ENCODE results near the gene CMSS1.

- TF ChIP-seq CTCF (IDR thresholded peaks at IDR 0.05) (no peak), POLR2A (IDR thresholded peaks at IDR 0.05) (no peak)
Observed at GRCh38 chr3:100106094-100106493, 288.4 kb downstream of the CMSS1 start.

All from uterus (tissue), 2 donors.